GM10847 (cell line): Measurements from ENCODE around the gene IL17C.

ENCODE experiments used
- POLR2A ChIP-seq: IDR thresholded peaks from 2 replicates; pipeline ENCODE4 v1.6.1; 2011; ENCODE audit not compliant: insufficient read length; ENCODE audit errors: extremely low read depth

IL17C gene

GRCh38 chr16:88630433-88630832, 7.9 kb upstream of the IL17C start:
- TF ChIP-seq POLR2A: no peak

GRCh38 chr16:88630941-88631340, 7.4 kb upstream of the IL17C start:
- TF ChIP-seq POLR2A: no peak

DNA sequence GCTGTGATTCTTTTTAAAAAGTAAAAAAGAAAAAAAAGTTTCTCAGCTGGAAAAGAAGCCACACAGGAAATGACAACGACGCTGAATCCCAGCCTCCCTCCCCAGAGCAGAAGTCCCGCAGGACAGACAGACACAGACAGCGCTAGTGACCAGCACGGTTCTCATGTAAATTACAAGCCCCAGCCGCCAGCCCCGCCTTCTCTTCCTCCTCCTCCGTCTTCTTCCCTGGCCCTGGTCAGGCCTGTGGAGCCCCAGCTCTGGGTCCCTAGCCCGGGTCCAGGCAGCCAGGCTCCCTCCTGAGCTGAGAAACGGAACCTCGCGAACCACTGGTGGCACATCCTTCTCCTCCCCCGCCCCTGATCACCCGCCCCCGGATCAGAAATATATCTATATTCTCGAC, 7.0 kb upstream of the IL17C start:
- TF ChIP-seq POLR2A: no peak

- no peak for TF ChIP-seq POLR2A
These were observed 6.3 kb upstream of the IL17C start for GRCh38 chr16:88631920-88632586.

DNA sequence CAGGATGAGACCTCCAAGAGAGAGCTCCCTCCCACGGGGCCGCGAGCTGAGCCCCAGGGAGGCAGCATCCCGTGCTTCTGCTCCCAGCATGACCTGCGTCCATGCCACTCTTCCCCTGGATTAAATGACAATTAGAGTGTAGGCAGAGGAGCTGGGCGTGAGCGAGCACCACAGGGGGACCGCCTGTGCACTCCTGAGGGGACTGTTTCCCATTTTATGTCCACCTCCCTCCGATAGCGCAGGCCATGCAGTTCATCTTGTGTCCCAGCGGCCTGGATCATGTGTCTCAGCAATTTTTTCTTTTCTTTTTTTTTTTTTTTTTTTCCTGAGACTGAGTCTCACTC, 5.8 kb upstream of the IL17C start:
- no peak for TF ChIP-seq POLR2A

DNA sequence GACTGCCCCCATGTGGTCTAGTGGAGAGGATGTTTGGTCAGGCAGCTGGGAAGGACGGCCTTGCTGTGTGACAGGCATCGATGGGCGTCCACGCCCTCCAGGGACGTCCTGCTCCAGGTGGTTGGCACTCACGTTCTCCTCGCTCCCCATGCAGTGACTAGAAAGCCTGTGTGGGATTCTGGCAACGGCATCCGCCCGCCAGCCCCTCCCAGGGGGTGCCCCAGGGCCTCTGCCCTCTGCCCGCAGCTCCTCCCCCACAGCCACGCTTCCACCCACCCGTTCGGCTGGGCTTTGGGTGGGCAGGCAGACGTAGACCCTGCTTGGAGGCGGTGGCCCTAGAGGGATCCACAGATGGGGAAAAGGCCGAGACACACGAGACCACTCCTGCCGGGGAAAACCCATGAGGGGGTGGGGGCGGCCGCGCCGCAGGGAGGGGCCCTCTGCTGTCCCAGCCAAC, 4.7 kb upstream of the IL17C start:
- no peak for TF ChIP-seq POLR2A

- no peak for TF ChIP-seq POLR2A
These were observed 4.0 kb upstream of the IL17C start for GRCh38 chr16:88634141-88634993.

DNA sequence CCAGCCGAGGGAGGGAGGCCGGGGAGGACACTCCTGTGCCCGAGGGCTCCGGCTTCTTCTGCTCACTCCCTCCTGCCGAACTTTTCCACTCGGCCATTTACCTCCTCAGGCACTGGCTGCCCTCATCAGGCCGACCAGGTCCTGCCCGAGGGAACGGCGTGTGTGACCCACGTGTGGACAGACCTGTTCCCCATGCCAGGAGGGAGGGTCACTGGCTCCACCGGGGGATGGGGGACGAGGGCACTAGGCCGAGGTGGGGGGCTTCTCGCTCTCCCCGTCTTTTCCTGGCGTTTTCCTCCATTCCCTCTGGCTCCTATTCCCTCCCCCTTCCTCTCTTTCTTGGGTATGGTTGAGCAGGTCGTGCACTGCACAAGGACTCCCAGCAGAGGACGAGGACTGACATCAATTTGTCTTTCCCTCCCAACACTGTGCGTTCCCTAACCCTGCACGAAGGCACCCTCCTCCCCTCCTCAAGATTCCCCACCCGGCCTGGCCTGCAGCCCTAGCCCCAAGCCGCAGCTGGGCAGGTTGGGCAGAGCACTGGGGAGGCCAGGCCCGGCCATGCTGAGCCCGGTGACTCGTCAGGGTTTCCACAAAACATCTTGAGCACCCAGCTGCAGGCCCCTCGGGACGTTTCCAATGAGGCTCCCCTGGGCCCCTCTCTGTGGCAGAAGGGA, 3.2 kb upstream of the IL17C start:
- no peak for TF ChIP-seq POLR2A

GRCh38 chr16:88635671-88636319, 2.6 kb upstream of the IL17C start:
- no peak for TF ChIP-seq POLR2A

- no peak for TF ChIP-seq POLR2A
These were observed 1.7 kb upstream of the IL17C start for GRCh38 chr16:88636488-88637265.

GRCh38 chr16:88639231-88640038, 1.1 kb downstream of the IL17C start:
- no peak for TF ChIP-seq POLR2A

DNA sequence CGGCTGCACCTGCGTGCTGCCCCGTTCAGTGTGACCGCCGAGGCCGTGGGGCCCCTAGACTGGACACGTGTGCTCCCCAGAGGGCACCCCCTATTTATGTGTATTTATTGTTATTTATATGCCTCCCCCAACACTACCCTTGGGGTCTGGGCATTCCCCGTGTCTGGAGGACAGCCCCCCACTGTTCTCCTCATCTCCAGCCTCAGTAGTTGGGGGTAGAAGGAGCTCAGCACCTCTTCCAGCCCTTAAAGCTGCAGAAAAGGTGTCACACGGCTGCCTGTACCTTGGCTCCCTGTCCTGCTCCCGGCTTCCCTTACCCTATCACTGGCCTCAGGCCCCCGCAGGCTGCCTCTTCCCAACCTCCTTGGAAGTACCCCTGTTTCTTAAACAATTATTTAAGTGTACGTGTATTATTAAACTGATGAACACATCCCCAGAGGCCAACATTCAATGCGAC, 1.7 kb downstream of the IL17C start:
- TF ChIP-seq POLR2A: no peak

GRCh38 chr16:88640498-88641247, 2.3 kb downstream of the IL17C start:
- TF ChIP-seq POLR2A: no peak
